HL-60 (cell line): ENCODE results near the gene ZBTB26.
A peak's percentile ranks its signal among the peaks of the same experiment; 100 is the strongest.

ENCODE experiments used
- CTCF ChIP-seq: IDR thresholded peaks from one replicate; pipeline ENCODE4 v1.5.1; 2011; ENCODE audit warnings: low read length, control low read depth, inconsistent platforms; ENCODE audit not compliant: insufficient read depth
- GABPA ChIP-seq: IDR thresholded peaks from 2 replicates; pipeline ENCODE4 v1.6.1; 2012; ENCODE audit warnings: low read depth
- POLR2AphosphoS5 ChIP-seq: IDR thresholded peaks from 2 replicates; pipeline ENCODE4 v1.6.1; 2012; ENCODE audit warnings: low read depth
- SPI1 ChIP-seq: IDR thresholded peaks from 2 replicates; pipeline ENCODE4 v1.6.1; 2012; ENCODE audit warnings: low read depth, mild to moderate bottlenecking, borderline replicate concordance

GRCh38 chr9:122940749-122941581 lies 9.7 kb upstream of the ZBTB26 start, which contains the start of gene RABGAP1:
- TF ChIP-seq CTCF (no peak), SPI1 (peak; percentile 3; the same call in 1 of the 2 replicates), GABPA (peak; percentile 49; the same call in 1 of the 2 replicates), POLR2AphosphoS5 (peak; percentile 87)
